Activated naive CD4-positive, alpha-beta T cell treated with anti-CD3 and anti-CD28 coated beads, Interleukin-2, amount 50 U/mL, for 16 hours (primary cell): ENCODE results near the gene DDX43.
"Not testable (repeated sequence)": the region's sequence is repeated elsewhere in the genome, so short reads cannot be mapped to it uniquely, and the experiment has no call there.

ENCODE experiments used
- DNase-seq: peaks from one replicate; pipeline ENCODE4 v3.0.0-alpha.2; 2020

Gene DDX43

GRCh38 chr6:73394577-73395354, at the start of gene DDX43:
Gene DDX43, plus strand, starts transcription at chr6:73394828. Its CDS starts 78 bp downstream, at chr6:73394906.
- peak; percentile 28 for DNase-seq

- DNase-seq, result no peak
Measured at GRCh38 chr6:73348550-73349204, 46.0 kb upstream of the DDX43 start.

- DNase-seq, result no peak
Measured at GRCh38 chr6:73349311-73349710, 45.3 kb upstream of the DDX43 start.

- DNase-seq, result no peak
Measured at GRCh38 chr6:73353636-73354593, 40.7 kb upstream of the DDX43 start, which contains the start of gene DPPA5. Gene DPPA5, minus strand, starts transcription at chr6:73354276. Its CDS starts 51 bp downstream, at chr6:73354225.

- no peak for DNase-seq
Measured at GRCh38 chr6:73362358-73362757, 32.3 kb upstream of the DDX43 start, which contains the start of gene KHDC3L. Gene KHDC3L, plus strand, starts transcription at chr6:73362658. Its CDS starts 72 bp downstream, at chr6:73362730.

- DNase-seq, result no peak
Measured at GRCh38 chr6:73362869-73363536, 31.6 kb upstream of the DDX43 start.

- DNase-seq, result no peak
Measured at GRCh38 chr6:73363537-73363875, 31.1 kb upstream of the DDX43 start.

- no peak for DNase-seq
Measured at GRCh38 chr6:73364121-73364520, 30.5 kb upstream of the DDX43 start.

GRCh38 chr6:73364549-73364948, 30.1 kb upstream of the DDX43 start:
- no peak for DNase-seq

GRCh38 chr6:73367761-73368355, 26.8 kb upstream of the DDX43 start:
- no peak for DNase-seq

GRCh38 chr6:73368675-73369074, 26.0 kb upstream of the DDX43 start:
- no peak for DNase-seq

GRCh38 chr6:73369157-73369556, 25.5 kb upstream of the DDX43 start:
- DNase-seq, result no peak

- DNase-seq, result no peak
Measured at GRCh38 chr6:73369563-73369962, 25.1 kb upstream of the DDX43 start, which contains the start of gene OOEP. Gene OOEP, minus strand, starts transcription at chr6:73369897. Its CDS starts 105 bp downstream, at chr6:73369792.

GRCh38 chr6:73371984-73372383, 22.6 kb upstream of the DDX43 start:
- DNase-seq, result no peak

- DNase-seq, result no peak
Measured at GRCh38 chr6:73372516-73372915, 22.1 kb upstream of the DDX43 start.

- no peak for DNase-seq
Measured at GRCh38 chr6:73375216-73375615, 19.4 kb upstream of the DDX43 start.

GRCh38 chr6:73377225-73377624, 17.4 kb upstream of the DDX43 start:
- no peak for DNase-seq

- not testable (repeated sequence) for DNase-seq
Measured at GRCh38 chr6:73381531-73381930, 13.1 kb upstream of the DDX43 start.

- no peak for DNase-seq
Measured at GRCh38 chr6:73382462-73383113, 12.0 kb upstream of the DDX43 start.

- DNase-seq, result no peak
Measured at GRCh38 chr6:73388433-73388799, 6.2 kb upstream of the DDX43 start.

- DNase-seq, result peak; percentile 18
Measured at GRCh38 chr6:73388800-73389512, 5.7 kb upstream of the DDX43 start.
